ENCODE measurements around the gene ERAP2.

DNA sequence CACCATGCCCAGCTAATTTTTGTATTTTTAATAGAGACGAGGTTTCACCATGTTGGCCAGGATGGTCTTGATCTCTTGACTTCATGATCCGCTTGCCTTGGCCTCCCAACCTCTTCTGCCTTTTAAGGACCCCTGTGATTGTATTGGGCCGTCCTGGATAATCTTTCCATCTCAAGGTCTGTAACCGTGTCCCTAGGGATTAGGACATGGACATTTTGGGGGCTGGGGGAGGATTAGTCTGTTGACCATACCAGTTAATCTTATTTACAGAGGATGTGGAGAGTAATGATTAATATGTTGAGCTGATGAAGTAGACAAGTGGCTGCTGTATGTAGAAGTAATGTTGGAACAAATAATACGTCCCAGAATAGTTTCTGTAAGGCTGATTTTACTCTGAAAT, 82.7 kb downstream of the ERAP2 start:
- TF ChIP-seq, protein P1, sequence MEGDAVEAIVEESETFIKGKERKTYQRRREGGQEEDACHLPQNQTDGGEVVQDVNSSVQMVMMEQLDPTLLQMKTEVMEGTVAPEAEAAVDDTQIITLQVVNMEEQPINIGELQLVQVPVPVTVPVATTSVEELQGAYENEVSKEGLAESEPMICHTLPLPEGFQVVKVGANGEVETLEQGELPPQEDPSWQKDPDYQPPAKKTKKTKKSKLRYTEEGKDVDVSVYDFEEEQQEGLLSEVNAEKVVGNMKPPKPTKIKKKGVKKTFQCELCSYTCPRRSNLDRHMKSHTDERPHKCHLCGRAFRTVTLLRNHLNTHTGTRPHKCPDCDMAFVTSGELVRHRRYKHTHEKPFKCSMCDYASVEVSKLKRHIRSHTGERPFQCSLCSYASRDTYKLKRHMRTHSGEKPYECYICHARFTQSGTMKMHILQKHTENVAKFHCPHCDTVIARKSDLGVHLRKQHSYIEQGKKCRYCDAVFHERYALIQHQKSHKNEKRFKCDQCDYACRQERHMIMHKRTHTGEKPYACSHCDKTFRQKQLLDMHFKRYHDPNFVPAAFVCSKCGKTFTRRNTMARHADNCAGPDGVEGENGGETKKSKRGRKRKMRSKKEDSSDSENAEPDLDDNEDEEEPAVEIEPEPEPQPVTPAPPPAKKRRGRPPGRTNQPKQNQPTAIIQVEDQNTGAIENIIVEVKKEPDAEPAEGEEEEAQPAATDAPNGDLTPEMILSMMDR (IDR thresholded peaks at IDR 0.05): no peak
- no peak for TF ChIP-seq POLR2A (IDR thresholded peaks at IDR 0.05)

Data from esophagus squamous epithelium (tissue), 4 donors.